Bronchial epithelial cell (primary cell): ENCODE data around the gene MAP3K21. TPM values are rescaled to one million over a fixed set of nuclear protein-coding genes. Genes with fewer than 3 reads are reported as not detected.
A peak's percentile ranks its signal among the peaks of the same experiment; 100 is the strongest.

Source experiments
- DNase-seq: peaks from one replicate; pipeline ENCODE4 v3.0.0-alpha.2; 2010; ENCODE audit warnings: low read depth
- FAIRE-seq: peaks from 2 replicates; lab custom pipeline; 2011; peaks lifted over from hg19 to GRCh38; lab: Jason Lieb, UNC
- H3K27me3 ChIP-seq: 2 replicates; pipeline ENCODE4 v1.5.1; 2011; ENCODE audit warnings: low read length; ENCODE audit not compliant: control insufficient read depth, insufficient read depth
- H3K36me3 ChIP-seq: 2 replicates; pipeline ENCODE4 v1.5.1; 2011; ENCODE audit warnings: low read length; ENCODE audit not compliant: control insufficient read depth, insufficient read depth
- H3K4me3 ChIP-seq: 2 replicates; pipeline ENCODE4 v1.5.1; 2011; ENCODE audit warnings: mild to moderate bottlenecking, low read depth, low read length, control low read depth
- total RNA-seq: library from RNA; depleted of rRNA; stranded (reverse); fragments of >200 nt; gene quantifications from 2 replicates; pipeline ENCODE4 v1.2.1, GENCODE V29; 2014
- TF ChIP-seq, protein P1 (sequence below): IDR thresholded peaks from 2 replicates; pipeline ENCODE4 v1.5.1; 2011; ENCODE audit warnings: mild to moderate bottlenecking, moderate library complexity, low read length, control low read depth, inconsistent platforms; ENCODE audit not compliant: insufficient read depth, severe bottlenecking

MAP3K21 gene
- total RNA-seq, 1 donor from 2014 or later = 6.6 TPM

DNA sequence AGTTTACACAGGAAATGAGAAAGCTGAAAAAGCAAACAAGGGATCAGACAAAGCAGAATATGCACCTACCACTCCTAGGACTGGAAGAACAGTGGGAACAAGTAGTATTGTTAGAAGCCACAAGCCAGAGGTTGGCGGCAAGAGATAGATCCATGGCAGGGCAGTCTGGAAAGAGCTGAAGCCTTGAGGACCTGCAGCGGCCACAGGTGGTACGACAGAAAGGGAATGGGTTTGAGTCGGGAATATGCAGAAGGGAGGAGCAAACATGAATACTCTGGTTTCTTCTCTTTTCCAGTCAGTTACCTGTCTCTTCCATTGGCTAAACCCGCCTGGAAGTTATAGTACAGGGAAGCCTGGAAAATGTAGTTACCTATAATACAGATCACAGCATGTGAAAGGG lies 28.1 kb upstream of the MAP3K21 start:
- no peak for FAIRE-seq
- no peaks in the 10 kb centered on the region for H3K27me3 ChIP-seq
- H3K36me3 ChIP-seq = no peaks in the 10 kb centered on the region
- H3K4me3 ChIP-seq = no peak overlapping the region
- no peak for DNase-seq
- TF ChIP-seq, protein P1, sequence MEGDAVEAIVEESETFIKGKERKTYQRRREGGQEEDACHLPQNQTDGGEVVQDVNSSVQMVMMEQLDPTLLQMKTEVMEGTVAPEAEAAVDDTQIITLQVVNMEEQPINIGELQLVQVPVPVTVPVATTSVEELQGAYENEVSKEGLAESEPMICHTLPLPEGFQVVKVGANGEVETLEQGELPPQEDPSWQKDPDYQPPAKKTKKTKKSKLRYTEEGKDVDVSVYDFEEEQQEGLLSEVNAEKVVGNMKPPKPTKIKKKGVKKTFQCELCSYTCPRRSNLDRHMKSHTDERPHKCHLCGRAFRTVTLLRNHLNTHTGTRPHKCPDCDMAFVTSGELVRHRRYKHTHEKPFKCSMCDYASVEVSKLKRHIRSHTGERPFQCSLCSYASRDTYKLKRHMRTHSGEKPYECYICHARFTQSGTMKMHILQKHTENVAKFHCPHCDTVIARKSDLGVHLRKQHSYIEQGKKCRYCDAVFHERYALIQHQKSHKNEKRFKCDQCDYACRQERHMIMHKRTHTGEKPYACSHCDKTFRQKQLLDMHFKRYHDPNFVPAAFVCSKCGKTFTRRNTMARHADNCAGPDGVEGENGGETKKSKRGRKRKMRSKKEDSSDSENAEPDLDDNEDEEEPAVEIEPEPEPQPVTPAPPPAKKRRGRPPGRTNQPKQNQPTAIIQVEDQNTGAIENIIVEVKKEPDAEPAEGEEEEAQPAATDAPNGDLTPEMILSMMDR = no peak

DNA sequence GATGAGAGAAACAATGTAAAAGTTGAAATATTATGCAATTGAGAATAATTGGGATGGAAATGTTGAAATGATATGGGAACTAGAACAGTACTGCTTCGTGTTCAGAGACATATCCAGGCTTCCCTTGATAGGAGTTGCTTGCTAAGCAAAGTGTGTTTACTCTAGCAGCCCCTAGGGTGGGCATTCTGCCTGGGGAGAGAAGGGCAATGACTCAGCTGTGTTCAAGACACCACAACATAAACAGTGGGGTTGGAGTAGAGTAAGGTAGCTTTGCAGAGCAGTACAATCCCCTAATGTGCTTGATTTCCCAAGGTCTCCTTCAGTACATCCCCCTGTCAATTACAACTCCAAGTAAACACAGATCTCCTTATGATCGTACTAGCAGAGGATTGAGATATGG lies 27.2 kb upstream of the MAP3K21 start:
- no peak overlapping the region for H3K4me3 ChIP-seq
- FAIRE-seq = no peak
- TF ChIP-seq, protein P1 = no peak
- no peak for DNase-seq
- no peaks in the 10 kb centered on the region for H3K36me3 ChIP-seq
- no peaks in the 10 kb centered on the region for H3K27me3 ChIP-seq

DNA sequence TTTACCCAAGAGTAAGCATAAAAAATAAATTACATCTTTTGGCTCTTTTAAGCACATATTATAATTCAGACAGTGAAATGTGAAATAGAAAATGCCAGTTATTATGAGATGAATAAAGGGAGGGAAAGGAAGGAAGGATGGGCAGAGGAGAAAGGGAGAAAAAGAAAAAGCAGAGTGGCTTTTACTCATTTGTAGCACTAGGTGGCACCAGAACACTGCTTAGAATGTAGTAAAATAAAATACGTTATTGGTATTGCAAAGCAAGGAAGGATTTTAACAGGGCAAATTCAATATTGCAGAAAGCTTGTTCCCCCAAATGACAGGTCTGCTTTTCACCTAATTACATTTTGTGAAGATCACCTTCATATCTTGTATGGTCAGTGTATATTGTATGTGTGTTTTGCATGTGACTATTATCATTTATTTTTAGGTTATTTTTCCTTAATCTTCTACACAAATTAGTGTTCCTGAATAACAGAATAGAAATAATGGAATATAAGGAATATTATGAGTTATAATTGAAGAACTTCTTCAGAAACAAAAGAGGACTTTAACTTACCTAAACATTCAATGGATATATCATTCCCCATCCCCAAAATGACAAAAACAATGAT lies 22.9 kb upstream of the MAP3K21 start:
- no peaks in the 10 kb centered on the region for H3K36me3 ChIP-seq
- DNase-seq (peak; percentile 30), FAIRE-seq (no peak)
- TF ChIP-seq, protein P1 = peak; percentile 63
- no peaks in the 10 kb centered on the region for H3K27me3 ChIP-seq
- H3K4me3 ChIP-seq = no peak overlapping the region

DNA sequence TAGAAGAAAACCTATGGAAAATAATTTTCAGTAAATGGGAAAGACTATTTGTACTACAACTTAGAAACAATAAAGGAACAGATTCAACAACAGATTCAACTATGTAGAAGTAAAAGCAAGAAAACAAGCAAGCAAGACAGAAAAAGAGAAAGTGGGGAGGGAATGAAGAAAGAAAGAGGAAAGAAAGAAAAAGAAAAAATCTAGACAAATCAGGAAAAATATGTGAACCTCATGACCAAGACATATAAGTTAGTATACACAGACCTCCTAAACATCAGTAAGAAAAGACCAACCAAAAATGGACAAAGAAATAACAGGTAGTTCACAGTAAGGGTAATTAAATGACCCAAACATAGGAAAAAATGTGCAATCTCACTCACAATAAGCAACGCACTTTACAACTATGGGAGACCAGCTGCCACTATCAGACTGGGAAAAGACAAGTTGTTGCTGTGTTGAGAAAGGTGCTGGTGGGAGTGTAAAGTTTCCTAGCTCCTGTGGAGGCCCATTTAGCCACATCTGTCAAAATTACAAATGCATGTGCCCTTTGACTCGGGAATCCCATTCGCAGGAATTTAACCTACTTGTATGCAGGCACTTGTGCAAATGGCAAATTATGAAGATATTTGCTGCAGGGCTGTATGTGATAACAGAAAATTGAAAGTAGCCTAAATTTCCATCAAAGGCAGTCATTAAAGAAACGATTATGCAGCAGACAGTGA lies 13.9 kb upstream of the MAP3K21 start:
- Histone ChIP-seq H3K4me3 (no peak overlapping the region), H3K36me3 (no peaks in the 10 kb centered on the region), H3K27me3 (no peaks in the 10 kb centered on the region)
- FAIRE-seq (no peak), DNase-seq (no peak)
- TF ChIP-seq, protein P1 = no peak

DNA sequence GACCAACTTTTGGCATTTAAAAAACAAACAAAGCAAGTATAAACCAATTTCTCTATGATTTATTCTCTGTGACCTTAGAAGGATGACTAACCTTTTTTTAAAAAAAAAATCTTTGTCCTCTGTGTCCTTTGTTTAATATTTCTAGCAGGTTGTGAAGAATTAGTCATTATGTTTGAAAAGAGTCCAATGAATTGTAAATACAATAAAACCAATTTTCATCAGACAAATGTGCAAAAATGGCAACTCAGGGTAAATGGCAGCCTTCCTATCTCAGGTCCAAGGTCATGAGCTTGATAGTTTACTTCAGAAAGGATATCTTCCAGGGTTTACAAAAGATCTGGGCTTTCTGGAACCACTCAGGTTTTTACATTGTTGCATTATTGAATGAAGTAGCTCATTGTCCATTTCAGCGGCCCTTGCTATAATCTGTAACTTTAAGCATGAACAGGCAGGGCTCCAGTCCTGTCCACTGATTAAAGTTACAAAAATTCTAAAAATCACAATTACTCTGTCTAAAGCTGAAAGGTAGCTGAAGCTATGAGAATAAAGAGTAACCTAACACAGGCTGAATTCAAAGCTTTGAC lies 11.7 kb upstream of the MAP3K21 start:
- TF ChIP-seq, protein P1 = no peak
- Histone ChIP-seq H3K4me3 (no peak overlapping the region), H3K27me3 (no peaks in the 10 kb centered on the region), H3K36me3 (no peaks in the 10 kb centered on the region)
- FAIRE-seq = no peak
- no peak for DNase-seq
